ENCODE data around the gene PSMG1.
"Not testable (repeated sequence)": the region's sequence is repeated elsewhere in the genome, so short reads cannot be mapped to it uniquely, and the experiment has no call there.

Gene PSMG1

GRCh38 chr21:39183272-39184049 lies at the start of gene PSMG1:
PSMG1 (minus strand) TSS chr21:39183451; CDS start chr21:39183385, 66 bp downstream.
- peak; percentile 94 for DNase-seq

GRCh38 chr21:39232861-39233291 lies 49.6 kb upstream of the PSMG1 start:
- no peak for DNase-seq

- no peak for DNase-seq
Observed at GRCh38 chr21:39224930-39225329, 41.7 kb upstream of the PSMG1 start.

GRCh38 chr21:39221997-39222486 lies 38.8 kb upstream of the PSMG1 start:
- no peak for DNase-seq

- DNase-seq: no peak
Observed at GRCh38 chr21:39221282-39221996, 38.2 kb upstream of the PSMG1 start.

- DNase-seq: not testable (repeated sequence)
Observed at GRCh38 chr21:39220875-39221274, 37.6 kb upstream of the PSMG1 start.

- DNase-seq: no peak
Observed at GRCh38 chr21:39220150-39220549, 36.9 kb upstream of the PSMG1 start.

GRCh38 chr21:39218082-39218409 lies 34.8 kb upstream of the PSMG1 start:
- peak; percentile 36 for DNase-seq

- DNase-seq: peak; percentile 86
Observed at GRCh38 chr21:39217356-39218081, 34.3 kb upstream of the PSMG1 start.

- no peak for DNase-seq
Observed at GRCh38 chr21:39216290-39216689, 33.0 kb upstream of the PSMG1 start.

- no peak for DNase-seq
Observed at GRCh38 chr21:39215078-39215477, 31.8 kb upstream of the PSMG1 start.

GRCh38 chr21:39209334-39209688 lies 26.1 kb upstream of the PSMG1 start:
- no peak for DNase-seq

- no peak for DNase-seq
Observed at GRCh38 chr21:39208624-39209333, 25.5 kb upstream of the PSMG1 start.

GRCh38 chr21:39204134-39204533 lies 20.9 kb upstream of the PSMG1 start:
- DNase-seq: no peak

- DNase-seq: no peak
Observed at GRCh38 chr21:39198800-39199199, 15.5 kb upstream of the PSMG1 start.

- no peak for DNase-seq
Observed at GRCh38 chr21:39197448-39198233, 14.4 kb upstream of the PSMG1 start.

GRCh38 chr21:39196838-39197237 lies 13.6 kb upstream of the PSMG1 start:
- DNase-seq: no peak

GRCh38 chr21:39196310-39196709 lies 13.1 kb upstream of the PSMG1 start:
- no peak for DNase-seq

GRCh38 chr21:39193380-39193779 lies 10.1 kb upstream of the PSMG1 start:
- no peak for DNase-seq

GRCh38 chr21:39189857-39190604 lies 6.8 kb upstream of the PSMG1 start:
- no peak for DNase-seq

- DNase-seq: no peak
Observed at GRCh38 chr21:39188521-39189139, 5.4 kb upstream of the PSMG1 start.

All from NCI-H2171 treated with DMSO at 0.1 percent for 48 hours (cell line).